GM12874 (cell line): ENCODE results near the gene RASGRP2.

Experiments
- TF ChIP-seq, protein P1 (sequence below): IDR thresholded peaks from 2 replicates; pipeline ENCODE4 v1.5.1; 2011; ENCODE audit warnings: low read depth, mild to moderate bottlenecking, control low read depth, low read length, moderate library complexity; ENCODE audit not compliant: insufficient read depth

RASGRP2 gene

DNA sequence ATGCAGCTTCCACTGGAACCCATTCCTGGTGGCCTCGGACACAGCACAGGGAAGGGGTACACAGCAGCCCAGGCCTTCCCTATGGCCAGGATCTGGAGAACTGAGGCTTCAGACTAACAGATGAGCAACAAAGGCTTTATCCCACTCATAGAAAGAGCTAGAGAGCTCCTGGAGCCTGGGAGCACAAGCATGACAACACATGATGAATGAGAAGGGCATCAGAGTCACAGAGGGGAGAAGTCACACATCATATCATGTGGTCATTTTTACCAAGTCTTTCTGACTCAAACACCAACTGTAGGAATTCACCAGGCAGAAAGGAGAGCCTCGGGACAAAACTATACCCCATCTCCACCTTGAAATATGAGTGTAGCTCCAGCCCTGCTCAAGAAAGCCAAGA, 64.1 kb downstream of the RASGRP2 start:
- TF ChIP-seq, protein P1, sequence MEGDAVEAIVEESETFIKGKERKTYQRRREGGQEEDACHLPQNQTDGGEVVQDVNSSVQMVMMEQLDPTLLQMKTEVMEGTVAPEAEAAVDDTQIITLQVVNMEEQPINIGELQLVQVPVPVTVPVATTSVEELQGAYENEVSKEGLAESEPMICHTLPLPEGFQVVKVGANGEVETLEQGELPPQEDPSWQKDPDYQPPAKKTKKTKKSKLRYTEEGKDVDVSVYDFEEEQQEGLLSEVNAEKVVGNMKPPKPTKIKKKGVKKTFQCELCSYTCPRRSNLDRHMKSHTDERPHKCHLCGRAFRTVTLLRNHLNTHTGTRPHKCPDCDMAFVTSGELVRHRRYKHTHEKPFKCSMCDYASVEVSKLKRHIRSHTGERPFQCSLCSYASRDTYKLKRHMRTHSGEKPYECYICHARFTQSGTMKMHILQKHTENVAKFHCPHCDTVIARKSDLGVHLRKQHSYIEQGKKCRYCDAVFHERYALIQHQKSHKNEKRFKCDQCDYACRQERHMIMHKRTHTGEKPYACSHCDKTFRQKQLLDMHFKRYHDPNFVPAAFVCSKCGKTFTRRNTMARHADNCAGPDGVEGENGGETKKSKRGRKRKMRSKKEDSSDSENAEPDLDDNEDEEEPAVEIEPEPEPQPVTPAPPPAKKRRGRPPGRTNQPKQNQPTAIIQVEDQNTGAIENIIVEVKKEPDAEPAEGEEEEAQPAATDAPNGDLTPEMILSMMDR, result no peak

DNA sequence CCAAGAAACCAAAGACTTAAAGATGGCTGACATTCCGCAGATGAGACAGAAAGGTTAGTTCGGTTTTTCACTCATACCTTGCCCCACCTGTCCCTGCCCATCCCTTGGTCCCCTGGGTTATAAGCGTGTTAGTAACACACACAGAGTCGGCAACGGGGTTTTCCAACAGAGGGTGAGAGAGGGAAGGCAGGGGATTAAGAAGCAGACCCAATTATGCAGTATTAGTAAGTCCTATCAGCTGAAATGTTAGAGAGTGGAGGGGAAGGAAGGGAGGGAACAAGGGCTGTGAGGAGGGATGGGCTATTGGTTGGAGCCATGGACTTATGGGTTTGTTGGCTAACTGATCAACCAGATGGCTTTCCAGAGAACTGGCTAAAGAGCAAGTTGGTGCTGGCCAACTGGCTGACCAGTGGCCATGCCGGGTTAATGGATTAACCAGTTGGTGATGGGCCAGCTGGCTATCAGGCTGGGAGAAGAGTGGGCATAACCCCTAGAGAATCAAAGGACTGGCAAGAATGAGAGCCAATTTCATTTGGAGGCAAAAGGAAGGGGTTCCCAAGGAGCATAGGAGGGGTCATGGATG, 66.4 kb downstream of the RASGRP2 start:
- TF ChIP-seq, protein P1, result no peak
